A673 (cell line): Measurements from ENCODE around the gene MYO1E.

Source experiments
- CTCF ChIP-seq: fragments of 300-800, 200-600 bp; sonication (generic); conservative IDR thresholded peaks from 2 replicates; pipeline ENCODE4 v1.5.1; 2017; ENCODE audit warnings: low read depth, mild to moderate bottlenecking, antibody characterized with exemption, low read length, moderate library complexity, mixed read lengths
- EZH2 ChIP-seq: fragments of 200-600 bp; sonication (generic); IDR thresholded peaks from 2 replicates; pipeline ENCODE4 v1.6.1; 2017; ENCODE audit warnings: borderline replicate concordance, low read depth, mild to moderate bottlenecking, mixed read lengths, antibody characterized with exemption, low read length; ENCODE audit not compliant: poor library complexity, severe bottlenecking

DNA sequence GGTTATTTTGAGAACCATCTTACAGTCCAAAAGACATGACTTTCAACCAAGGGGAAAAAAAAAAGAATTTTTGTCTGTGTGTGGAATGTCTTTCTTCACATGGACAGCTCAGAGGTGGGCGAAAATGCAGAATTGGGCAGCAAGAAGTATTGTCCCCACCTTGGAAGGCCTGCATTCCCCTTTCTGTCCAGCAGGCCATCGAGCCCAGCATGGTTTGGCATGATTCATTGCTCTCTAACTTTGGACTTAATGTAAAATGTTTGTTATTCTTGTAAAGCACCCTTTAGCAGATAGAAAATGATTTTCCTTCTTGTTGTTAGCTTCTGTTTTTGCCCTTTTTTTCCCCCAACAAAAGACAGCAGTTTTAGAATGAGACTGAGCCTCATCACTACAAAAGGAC is 12.4 kb downstream of the MYO1E start:
- TF ChIP-seq EZH2 (no peak), CTCF (peak; percentile 21; the same call in 1 of the 2 replicates)
